GM18498 (cell line): ENCODE data around the gene ABL2.
"Not testable (repeated sequence)": the region's sequence is repeated elsewhere in the genome, so short reads cannot be mapped to it uniquely, and the experiment has no call there.

Source experiments
- ATAC-seq: cut with Tn5 transposase; IDR thresholded peaks from one replicate; pipeline ENCODE4 v1.9.1; 2021; ENCODE audit warnings: mild to moderate bottlenecking, moderate library complexity; ENCODE audit not compliant: unreplicated experiment

Gene ABL2

DNA sequence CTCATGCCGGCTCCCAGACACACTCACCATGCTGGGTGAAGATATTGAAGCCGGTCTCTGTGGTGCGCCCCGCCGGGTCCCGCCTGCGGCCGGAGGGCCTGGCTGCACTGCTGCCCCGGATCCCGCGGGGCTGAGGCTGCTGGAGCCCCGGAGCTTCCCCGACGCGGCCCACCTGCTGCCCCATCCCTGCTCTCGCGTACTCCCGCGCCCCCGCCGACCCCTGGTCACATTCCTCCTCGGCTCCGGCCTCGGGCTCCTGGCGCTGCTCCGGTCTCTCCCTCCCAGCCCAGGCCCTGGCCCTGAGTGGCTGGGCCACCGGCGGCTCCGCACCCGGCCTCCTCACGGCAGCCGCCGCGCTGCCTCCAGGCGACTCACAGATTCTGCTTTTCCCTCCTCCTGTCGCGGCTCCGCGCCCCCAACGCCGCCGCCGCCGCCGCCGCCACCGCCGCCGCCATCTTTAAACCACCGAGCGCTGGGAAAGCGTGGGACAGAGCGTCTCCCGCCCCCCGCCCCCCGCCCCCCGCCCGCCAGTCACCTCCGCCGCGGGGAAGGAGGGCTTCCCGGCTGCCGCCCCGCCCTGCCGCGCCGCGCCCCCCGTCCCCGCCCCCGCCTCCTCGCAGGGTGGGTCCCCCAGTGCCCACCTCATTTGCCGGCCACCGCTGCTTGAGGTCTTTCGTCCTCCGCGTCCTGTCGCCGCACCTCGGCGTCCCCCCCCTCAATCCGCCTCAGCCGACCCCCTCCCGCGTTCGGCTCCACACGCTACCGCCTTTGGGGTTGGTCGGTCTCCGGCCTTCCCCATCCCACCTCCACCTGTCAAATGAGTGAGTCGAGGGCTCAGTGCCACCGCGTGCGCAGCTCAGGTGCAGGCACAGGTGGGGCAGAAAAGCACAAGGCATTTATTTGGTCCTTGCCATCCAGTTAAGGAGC lies at the start of gene ABL2:
ABL2 (minus strand) TSS at position 464 of the 927 bp plus-strand sequence; CDS start at position 184, 280 bp downstream.
- ATAC-seq, result peak; percentile 70

- no peak for ATAC-seq
Observed at GRCh38 chr1:179278920-179279319, 49.4 kb upstream of the ABL2 start.

- ATAC-seq, result not testable (repeated sequence)
Observed at GRCh38 chr1:179274424-179274823, 44.9 kb upstream of the ABL2 start.

- no peak for ATAC-seq
Observed at GRCh38 chr1:179269071-179269470, 39.6 kb upstream of the ABL2 start.

- no peak for ATAC-seq
Observed at GRCh38 chr1:179264507-179264906, 35.0 kb upstream of the ABL2 start.

GRCh38 chr1:179263121-179263520 lies 33.6 kb upstream of the ABL2 start:
- no peak for ATAC-seq

GRCh38 chr1:179262183-179262582 lies 32.7 kb upstream of the ABL2 start:
- no peak for ATAC-seq

DNA sequence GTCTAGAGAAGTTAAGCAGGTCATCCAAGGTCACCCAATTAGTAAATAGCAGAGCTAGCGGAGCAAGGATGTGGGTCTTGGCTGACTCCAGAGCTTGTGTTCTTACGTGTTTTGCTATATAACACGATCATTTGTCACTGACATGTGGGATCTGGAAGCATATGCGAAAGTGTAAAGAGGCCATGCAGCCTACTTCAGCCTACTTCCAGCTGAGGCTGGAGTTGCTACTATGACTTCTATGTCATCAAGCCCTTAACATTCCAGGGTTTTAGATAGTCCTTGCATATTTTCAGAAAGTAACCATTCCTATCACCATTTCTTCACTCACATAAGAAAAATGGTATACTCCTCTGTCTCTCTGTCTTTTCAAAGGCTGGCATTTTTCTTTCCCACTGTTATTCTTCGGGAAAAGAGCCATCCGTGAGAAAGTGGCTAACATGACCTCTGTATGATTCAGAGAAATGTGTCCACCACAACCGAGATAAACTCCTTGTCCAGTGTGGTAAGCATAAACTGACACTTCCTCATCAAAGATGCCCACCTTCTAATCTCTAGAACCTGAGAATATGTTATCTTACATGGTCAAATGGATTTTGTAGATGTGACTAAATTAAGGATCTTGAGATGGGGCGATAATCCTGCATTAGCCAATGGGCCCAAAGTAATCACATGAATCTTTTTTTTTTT lies 24.0 kb upstream of the ABL2 start:
- no peak for ATAC-seq

- ATAC-seq, result no peak
Observed at GRCh38 chr1:179252606-179253005, 23.1 kb upstream of the ABL2 start.

DNA sequence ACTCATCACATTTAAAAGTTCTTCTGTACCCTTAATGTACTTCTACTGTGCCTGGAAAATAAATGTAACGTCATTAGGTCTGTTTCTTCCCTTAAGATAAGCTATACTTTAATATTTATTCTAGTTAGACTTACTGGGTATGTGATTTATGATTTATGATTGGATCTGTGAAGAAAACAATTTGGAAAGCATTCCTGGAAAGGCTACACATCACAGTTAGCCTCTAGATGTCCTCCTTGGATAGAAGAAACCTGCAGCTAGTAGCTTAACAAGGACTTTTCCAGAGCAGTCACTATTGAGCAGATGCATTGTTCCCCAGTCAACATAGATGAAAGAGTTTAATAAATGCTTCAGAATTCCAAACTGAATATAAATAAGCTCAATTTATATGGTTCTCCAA lies 22.2 kb upstream of the ABL2 start:
- no peak for ATAC-seq

GRCh38 chr1:179247923-179248322 lies 18.4 kb upstream of the ABL2 start:
- no peak for ATAC-seq

DNA sequence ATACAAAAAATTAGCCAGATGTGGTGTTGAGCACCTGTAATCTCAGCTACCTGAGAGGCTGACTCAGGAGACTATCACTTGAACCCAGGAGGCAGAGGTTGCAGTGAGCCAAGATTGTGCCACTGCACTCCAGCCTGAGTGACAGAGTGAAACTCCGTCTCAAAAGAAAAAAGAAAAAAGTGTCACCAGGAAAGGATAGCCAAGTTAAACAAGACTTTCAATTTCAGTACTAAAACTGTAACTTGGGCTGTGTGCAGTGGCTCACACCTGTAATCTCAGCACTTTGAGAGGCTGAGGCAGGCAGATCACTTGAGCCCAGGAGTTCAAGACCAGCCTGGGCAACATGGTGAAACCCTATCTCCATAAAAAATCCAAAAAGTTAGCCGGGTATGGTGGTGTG lies 15.9 kb upstream of the ABL2 start:
- not testable (repeated sequence) for ATAC-seq

DNA sequence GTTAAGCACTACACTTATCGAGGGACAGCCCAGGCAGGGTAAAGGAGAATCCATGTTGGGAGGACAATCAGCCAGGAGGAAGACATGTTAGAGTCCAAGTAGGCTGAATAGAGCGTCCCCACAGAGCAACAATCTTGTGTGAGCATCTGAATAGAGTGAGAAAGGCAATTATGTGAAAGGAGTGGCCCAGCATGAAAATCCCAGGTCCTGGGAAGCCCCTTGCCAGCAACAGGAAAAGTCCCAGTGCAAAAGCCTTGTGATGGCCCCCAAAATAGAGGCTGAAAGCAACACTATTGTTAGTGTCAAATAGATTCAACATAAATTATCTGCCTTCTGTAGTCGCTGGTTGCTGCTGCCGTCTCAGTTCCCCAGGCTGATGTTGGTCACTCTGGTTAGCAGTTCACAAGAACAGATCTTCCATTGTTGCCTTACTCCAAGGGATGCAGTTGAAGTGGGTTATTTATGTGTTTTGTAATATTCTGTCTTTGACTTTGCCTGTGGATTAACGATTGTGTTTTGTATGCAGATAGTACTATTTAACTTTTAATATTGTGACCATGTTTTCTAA lies 12.1 kb upstream of the ABL2 start:
- no peak for ATAC-seq

DNA sequence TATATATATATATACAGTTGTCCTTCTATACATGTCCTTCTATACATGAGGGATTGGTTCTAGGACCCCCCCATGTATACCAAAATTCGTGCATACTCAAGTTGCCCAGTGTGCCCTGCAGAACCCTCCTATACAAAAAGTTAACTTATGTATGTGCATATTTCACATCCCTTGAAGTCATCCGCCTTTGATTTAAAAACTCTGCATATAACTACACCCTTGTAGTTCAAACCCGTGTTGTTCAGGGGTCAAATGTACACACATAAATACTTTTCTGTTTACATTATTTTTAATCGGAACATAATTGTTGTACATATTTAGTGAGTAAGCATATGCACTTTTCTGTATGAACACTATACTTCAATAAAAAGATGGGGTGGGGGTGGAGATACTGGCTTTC lies 7.7 kb upstream of the ABL2 start:
- no peak for ATAC-seq

- no peak for ATAC-seq
Observed at GRCh38 chr1:179234863-179235262, 5.4 kb upstream of the ABL2 start.

DNA sequence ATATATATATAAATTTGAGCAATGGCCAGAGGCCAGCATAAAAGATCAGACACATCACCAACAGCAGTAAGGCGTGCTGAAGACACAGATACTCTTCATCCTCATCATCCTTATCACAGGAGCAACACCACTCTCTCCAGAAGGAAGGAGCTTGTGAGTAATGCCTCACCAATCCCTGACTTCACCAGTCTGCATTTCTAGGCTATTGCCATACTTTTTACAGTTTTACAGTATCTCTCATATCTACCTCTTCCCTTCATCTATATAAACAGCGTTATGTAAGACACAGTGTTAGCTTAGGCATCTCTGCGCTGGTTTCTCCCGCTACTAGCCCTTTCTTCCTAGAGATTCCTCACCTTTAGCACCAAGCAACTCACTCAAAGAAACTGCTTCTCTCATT lies 2.4 kb upstream of the ABL2 start:
- no peak for ATAC-seq

- no peak for ATAC-seq
Observed at GRCh38 chr1:179230721-179231120, 1.2 kb upstream of the ABL2 start.

DNA sequence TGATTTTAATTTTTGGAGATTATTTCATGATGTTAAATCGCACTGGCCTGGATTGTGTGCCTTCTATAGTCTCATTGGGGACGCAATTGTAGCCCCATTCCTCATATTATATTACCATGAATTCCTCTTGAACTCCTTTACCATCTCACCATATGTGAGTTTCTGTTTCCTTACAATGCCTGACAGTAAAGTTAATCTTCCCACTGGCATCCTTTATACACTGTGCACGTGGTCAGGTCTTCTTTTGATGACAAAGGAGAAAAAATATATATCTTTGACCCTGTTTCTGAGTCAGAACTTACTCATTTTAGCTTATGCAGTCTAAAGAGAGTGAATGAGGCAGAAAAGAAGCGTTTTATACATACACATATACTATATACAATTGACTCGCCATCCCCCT lies 774 bp upstream of the ABL2 start:
- no peak for ATAC-seq

DNA sequence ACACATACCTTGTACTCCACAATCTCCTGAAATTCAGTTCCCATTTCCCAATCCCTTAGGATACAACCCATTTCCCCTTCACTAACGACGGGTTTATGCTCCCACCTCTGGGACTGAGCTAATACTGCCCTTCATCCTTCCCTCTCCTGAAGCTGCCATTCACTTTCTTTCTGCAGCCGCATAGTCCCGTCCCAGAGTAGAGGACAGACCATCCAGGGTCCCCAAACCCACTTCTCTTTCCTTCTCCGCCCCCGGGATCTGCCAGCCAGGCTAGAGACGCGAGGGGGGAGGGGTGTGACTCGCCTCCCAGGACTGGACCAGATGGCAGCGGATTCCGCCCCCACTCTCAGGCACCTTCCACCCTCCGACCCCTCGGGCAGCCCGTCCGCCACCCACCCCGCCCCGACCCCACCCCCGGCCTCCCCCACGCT lies 679 bp downstream of the ABL2 start:
- ATAC-seq, result peak; percentile 24

GRCh38 chr1:179226738-179227137 lies 2.7 kb downstream of the ABL2 start:
- no peak for ATAC-seq

DNA sequence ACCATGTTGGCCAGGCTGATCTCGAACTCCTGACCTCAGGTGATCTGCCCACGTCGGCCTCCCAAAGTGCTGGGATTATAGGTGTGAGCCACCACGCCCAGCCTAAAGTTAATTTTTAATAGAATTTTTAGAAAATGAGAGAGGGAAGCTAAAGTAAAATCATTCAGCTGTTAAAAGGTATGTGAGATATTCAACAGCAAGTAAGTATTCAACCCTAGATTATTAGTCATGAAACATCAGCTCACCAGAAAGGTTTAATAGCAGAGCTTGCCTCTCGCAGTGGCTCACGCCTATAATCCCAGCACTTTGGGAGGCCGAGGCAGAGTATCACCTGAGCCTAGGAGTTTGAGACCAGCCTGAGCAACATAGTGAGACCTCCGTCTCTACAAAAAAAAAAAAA lies 5.0 kb downstream of the ABL2 start:
- ATAC-seq, result not testable (repeated sequence)

DNA sequence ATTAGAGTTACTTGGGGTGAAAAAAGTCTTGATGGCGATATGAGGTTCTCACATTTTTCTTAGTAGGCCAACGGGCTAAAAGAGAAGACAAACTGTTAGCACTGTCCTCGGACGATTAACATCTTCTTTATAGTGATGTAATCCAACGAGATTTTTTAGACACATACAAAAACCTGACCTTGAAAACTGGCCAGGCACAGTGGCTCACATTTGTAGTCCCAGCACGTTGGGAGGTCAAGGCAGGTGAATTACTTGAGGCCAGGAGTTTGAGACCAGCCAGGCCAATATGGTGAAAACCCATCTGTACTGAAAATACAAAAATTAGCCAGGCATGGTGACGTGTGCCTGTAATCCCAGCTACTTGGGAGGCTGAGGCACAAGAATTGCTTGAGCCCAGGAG lies 8.4 kb downstream of the ABL2 start:
- ATAC-seq, result not testable (repeated sequence)
